Esophagus squamous epithelium (tissue), 5 donors: ENCODE results near the gene DNAH8. TPM values are rescaled to one million over a fixed set of nuclear protein-coding genes. Genes with fewer than 3 reads are reported as not detected.

Source experiments
- DNase-seq: peaks from one replicate; lab custom pipeline; 2025; lab: John Stamatoyannopoulos, UW
- H3K27ac ChIP-seq, 4 donors: fragments of 200-600 bp; sonication (generic); one replicate each; pipeline ENCODE4 v1.5.1; 2016 to 2019; ENCODE audit warnings: mild to moderate bottlenecking in 1 of 4
- H3K27me3 ChIP-seq, 4 donors: fragments of 200-600 bp; sonication (generic); 1 replicate in 3 of 4; 2 replicates in 1 of 4; pipeline versions ENCODE4 v1.5.1 to v1.6.0; 2017 to 2021; ENCODE audit warnings: antibody characterized with exemption in 1 of 4
- H3K36me3 ChIP-seq, 3 donors: fragments of 200-600 bp; sonication (generic); one replicate each; pipeline ENCODE4 v1.5.1; 2016 to 2019
- H3K4me1 ChIP-seq, 3 donors: fragments of 200-600 bp; sonication (generic); one replicate each; pipeline ENCODE4 v1.5.1; 2017 to 2019
- H3K4me3 ChIP-seq, 4 donors: fragments of 200-600 bp; sonication (generic); 1 replicate in 3 of 4; 2 replicates in 1 of 4; pipeline ENCODE4 v1.5.1; 2016 to 2019; ENCODE audit warnings: mild to moderate bottlenecking in 2 of 4, moderate library complexity in 1 of 4
- H3K9me3 ChIP-seq, 3 donors: fragments of 200-600 bp; sonication (generic); one replicate each; pipeline ENCODE4 v1.5.1; 2016 to 2019
- POLR2A ChIP-seq, 4 donors: fragments of 450-650 bp; IDR thresholded peaks; one replicate each; pipeline ENCODE4 v1.6.1; 2017; ENCODE audit warnings: antibody characterized with exemption in 4 of 4, mild to moderate bottlenecking in 4 of 4, moderate library complexity in 3 of 4
- WGBS, 2 donors: methylation state at CpG; one replicate each; pipeline ENCODE4 v1.1.5; 2018; 5-methylcytosine and 5-hydroxymethylcytosine counted together
- intact Hi-C: fragments of 100-400 bp; cut with DNase I; formaldehyde crosslinking; loops from one replicate; pipeline ENCODE4 v1.15.0; 2022
- total RNA-seq, 4 donors: library from RNA; depleted of rRNA; stranded (reverse); fragments of >200 nt; gene quantifications; one replicate each; pipeline ENCODE4 v1.1.0, GENCODE V29; 2016
- TF ChIP-seq, protein P1 (sequence below), 6 experiments: fragments of 450-650 bp in 4 of 6; fragments of 200-600 bp in 2 of 6; sonication (generic) in 2 of 6; IDR thresholded peaks; one replicate each; pipeline ENCODE4 v1.5.1; 2016 to 2019; ENCODE audit warnings: antibody characterized with exemption in 6 of 6, mild to moderate bottlenecking in 4 of 6, moderate library complexity in 4 of 6
- donor health status: DM: yes; HTN: yes; CAD: no.

The DNAH8 gene
- total RNA-seq, 4 donors from 2014 or later: under 0.01 to 0.03 TPM; not detected in 2

DNA sequence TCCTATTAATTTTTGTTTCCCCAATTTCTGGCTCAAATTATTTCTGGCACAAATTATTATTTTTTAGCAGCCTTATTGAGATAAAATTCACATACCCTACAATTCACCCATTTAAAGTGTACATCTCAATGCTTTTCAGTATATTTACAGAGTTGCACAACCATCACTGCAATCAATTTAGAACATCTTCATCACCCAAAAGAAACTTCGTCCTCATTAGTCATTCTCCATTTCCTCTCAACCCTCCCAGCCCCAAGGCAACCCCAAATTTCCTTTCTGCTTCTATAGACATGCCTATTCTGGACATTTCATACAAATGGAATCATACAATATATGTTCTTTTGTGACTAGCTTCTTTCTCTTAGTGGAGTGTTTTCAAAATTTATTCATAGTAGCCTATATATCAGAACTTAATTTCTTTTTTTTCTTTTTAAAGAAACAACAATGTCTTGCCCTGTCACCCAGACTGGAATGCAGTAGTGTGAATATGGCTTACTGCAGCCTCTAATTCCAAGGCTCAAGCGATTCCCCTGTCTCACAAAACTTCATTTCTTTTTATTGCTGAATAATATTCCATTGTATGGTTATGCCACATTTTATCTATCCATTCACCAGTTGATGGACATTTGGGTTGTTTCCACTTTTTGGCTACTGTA, 84.5 kb downstream of the DNAH8 start:
- Histone ChIP-seq H3K9me3 (no peaks in the 10 kb centered on the region), H3K27ac (no peak overlapping the region), H3K4me3 (no peak overlapping the region), H3K36me3 (no peaks in the 10 kb centered on the region), H3K27me3 (peaks cover 0 to 52% (median 0%) of the 10 kb centered on the region in 4 donors), H3K4me1 (peaks cover 0 to 12% (median 0%) of the 10 kb centered on the region in 3 donors)
- DNase-seq: no peak
- intact Hi-C loops: no loop called here
- WGBS, 2 donors: 39 to 40% methylated on average over 2 of the region's 2 CpGs
- TF ChIP-seq POLR2A (IDR thresholded peaks at IDR 0.05): no peak
- TF ChIP-seq, protein P1, sequence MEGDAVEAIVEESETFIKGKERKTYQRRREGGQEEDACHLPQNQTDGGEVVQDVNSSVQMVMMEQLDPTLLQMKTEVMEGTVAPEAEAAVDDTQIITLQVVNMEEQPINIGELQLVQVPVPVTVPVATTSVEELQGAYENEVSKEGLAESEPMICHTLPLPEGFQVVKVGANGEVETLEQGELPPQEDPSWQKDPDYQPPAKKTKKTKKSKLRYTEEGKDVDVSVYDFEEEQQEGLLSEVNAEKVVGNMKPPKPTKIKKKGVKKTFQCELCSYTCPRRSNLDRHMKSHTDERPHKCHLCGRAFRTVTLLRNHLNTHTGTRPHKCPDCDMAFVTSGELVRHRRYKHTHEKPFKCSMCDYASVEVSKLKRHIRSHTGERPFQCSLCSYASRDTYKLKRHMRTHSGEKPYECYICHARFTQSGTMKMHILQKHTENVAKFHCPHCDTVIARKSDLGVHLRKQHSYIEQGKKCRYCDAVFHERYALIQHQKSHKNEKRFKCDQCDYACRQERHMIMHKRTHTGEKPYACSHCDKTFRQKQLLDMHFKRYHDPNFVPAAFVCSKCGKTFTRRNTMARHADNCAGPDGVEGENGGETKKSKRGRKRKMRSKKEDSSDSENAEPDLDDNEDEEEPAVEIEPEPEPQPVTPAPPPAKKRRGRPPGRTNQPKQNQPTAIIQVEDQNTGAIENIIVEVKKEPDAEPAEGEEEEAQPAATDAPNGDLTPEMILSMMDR (IDR thresholded peaks at IDR 0.05): no peak

DNA sequence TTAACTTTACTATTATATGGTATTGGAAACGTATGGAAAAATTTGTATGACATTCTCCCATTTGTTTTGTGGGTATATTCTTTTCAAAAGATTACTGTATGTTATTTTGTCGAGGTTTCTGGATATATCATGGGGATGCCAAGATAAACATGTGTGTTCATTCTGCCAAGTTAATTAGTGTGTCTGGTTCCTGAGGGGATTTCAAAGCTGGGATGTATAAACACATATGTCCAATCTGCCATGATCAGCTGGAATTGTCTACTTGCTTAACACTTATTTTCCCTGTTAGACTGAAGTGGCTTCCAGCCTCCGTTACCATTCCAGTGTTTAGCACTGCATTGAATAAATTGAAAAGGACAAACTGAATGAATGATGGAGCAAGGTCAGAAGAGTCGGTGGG, 86.2 kb downstream of the DNAH8 start:
- no peak for TF ChIP-seq POLR2A (IDR thresholded peaks at IDR 0.05)
- TF ChIP-seq, protein P1 (IDR thresholded peaks at IDR 0.05): no peak
- 38 to 53% methylated on average over 4 of the region's 4 CpGs for WGBS, 2 donors
- intact Hi-C loops: no loop called here
- H3K27me3 ChIP-seq: peaks cover 0 to 68% (median 0%) of the 10 kb centered on the region in 4 donors
- H3K27ac ChIP-seq: no peak overlapping the region
- DNase-seq: no peak
- peaks cover 0 to 12% (median 0%) of the 10 kb centered on the region in 3 donors for H3K4me1 ChIP-seq
- H3K9me3 ChIP-seq: no peaks in the 10 kb centered on the region
- no peaks in the 10 kb centered on the region for H3K36me3 ChIP-seq
- no peak overlapping the region for H3K4me3 ChIP-seq

DNA sequence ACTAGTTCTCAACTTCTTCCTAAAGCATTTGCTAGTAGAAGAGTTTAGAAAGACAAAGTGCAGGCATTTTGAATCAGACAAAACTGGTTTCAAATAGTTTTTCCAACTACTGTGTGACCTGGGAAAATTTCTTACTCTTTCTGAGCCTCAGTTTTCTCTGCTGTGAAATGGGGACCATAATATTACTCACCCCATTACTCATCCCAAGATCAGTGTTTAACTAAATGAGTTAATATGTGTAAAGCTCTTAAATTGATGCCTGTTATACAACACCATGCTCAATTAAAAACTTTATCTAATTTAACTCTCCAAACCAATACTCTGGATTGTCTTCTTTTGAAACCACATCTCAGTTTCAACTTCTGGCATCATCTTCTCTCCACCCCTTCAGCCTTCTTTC, 87.4 kb downstream of the DNAH8 start:
- no peaks in the 10 kb centered on the region for H3K36me3 ChIP-seq
- no peak for TF ChIP-seq POLR2A (IDR thresholded peaks at IDR 0.05)
- TF ChIP-seq, protein P1 (IDR thresholded peaks at IDR 0.05): no peak
- no peaks in the 10 kb centered on the region for H3K9me3 ChIP-seq
- no peak overlapping the region for H3K27ac ChIP-seq
- H3K4me1 ChIP-seq: no peaks in the 10 kb centered on the region
- DNase-seq: no peak
- no peak overlapping the region for H3K4me3 ChIP-seq
- intact Hi-C loops: no loop called here
- peaks cover 0 to 78% (median 0%) of the 10 kb centered on the region in 4 donors for H3K27me3 ChIP-seq

DNA sequence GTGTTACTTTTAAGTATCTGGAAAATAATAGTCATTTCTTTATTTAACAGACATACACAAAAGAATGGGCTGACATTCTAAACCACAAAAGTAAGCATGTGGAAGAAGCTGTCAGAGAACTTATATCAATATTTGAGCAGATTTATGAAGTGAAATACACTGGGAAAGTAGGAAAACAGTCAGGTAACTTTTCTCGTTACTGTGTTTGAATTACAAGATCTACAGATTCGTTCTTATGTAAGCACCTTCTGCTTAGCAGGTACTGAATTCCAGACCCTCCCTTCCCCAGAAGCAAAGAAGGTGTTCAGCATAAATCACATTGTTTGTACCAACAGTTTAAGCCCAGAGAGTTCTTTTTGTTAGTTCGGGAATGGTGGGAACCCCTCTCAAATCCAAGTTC, 88.0 kb downstream of the DNAH8 start:
- Histone ChIP-seq H3K4me3 (no peak overlapping the region), H3K27ac (no peak overlapping the region), H3K4me1 (no peaks in the 10 kb centered on the region), H3K36me3 (no peaks in the 10 kb centered on the region), H3K9me3 (no peaks in the 10 kb centered on the region), H3K27me3 (peaks cover 0 to 74% (median 0%) of the 10 kb centered on the region in 4 donors)
- intact Hi-C loops: no loop called here
- no peak for DNase-seq
- TF ChIP-seq, protein P1 (IDR thresholded peaks at IDR 0.05): no peak
- no peak for TF ChIP-seq POLR2A (IDR thresholded peaks at IDR 0.05)
- WGBS, 2 donors: 67 to 82% methylated on average over 3 of the region's 3 CpGs

DNA sequence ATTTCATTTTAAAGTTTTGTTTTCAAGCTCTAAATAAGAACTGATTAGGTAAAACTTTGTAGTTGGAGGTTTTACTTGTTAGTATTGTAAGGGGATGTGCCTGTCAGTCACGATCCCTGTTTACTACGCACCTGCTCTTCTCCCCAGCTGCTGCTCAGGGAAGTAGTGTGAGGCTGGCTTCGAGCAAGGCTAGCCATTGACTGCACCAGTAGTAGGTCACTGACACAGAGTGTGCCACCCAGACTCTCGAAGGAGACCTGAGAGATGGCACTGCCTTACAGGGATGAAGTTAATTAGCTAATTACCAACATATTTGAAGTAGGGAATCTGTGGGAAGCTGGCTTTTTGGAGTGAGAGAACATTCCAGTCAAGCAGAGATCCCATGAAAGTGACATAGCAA, 89.2 kb downstream of the DNAH8 start:
- no peak for DNase-seq
- Histone ChIP-seq H3K4me1 (no peaks in the 10 kb centered on the region), H3K36me3 (no peaks in the 10 kb centered on the region), H3K27me3 (peaks cover 0 to 69% (median 0%) of the 10 kb centered on the region in 4 donors), H3K4me3 (no peak overlapping the region), H3K27ac (no peak overlapping the region), H3K9me3 (no peaks in the 10 kb centered on the region)
- 65 to 72% methylated on average over 4 of the region's 4 CpGs for WGBS, 2 donors
- TF ChIP-seq, protein P1 (IDR thresholded peaks at IDR 0.05): no peak
- TF ChIP-seq POLR2A (IDR thresholded peaks at IDR 0.05): no peak
- intact Hi-C loops: no loop called here
